Stimulated activated CD8-positive, alpha-beta memory T cell treated with anti-CD3 and anti-CD28 coated beads, Interleukin-12 subunit alpha, Interleukin-12 subunit beta, amount 100 ng/mL, for 24 hours (primary cell): ENCODE results near the gene CD99L2.
"Not testable (repeated sequence)": the region's sequence is repeated elsewhere in the genome, so short reads cannot be mapped to it uniquely, and the experiment has no call there.

Experiments
- DNase-seq: peaks from one replicate; pipeline ENCODE4 v3.0.0-alpha.2; 2020; ENCODE audit errors: extremely low read depth

CD99L2 gene

GRCh38 chrX:150897421-150898320 lies 797 bp downstream of the CD99L2 start:
- DNase-seq = no peak

DNA sequence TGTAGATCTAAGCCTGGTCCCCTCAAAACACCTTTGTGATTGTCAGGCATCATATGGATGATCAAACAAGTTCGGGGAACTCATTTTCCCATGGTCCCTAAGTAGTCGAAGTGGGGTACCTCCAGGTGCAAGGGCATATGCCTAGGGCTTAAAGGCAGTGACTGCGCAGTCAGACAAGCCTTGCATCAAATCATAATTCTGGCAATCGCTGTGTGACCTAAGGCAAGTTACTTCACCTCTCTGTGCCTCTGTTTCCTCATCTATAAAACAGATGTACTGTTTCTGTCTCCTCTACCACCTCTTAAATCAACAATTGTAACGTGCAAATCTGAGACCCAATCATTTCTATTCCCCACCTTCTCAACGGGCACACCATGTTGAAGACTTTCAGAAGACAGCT lies 1.8 kb downstream of the CD99L2 start:
- no peak for DNase-seq

GRCh38 chrX:150893936-150894335 lies 4.5 kb downstream of the CD99L2 start:
- no peak for DNase-seq

GRCh38 chrX:150889131-150889530 lies 9.3 kb downstream of the CD99L2 start:
- no peak for DNase-seq

- no peak for DNase-seq
Observed at GRCh38 chrX:150887906-150888465, 10.5 kb downstream of the CD99L2 start.

DNA sequence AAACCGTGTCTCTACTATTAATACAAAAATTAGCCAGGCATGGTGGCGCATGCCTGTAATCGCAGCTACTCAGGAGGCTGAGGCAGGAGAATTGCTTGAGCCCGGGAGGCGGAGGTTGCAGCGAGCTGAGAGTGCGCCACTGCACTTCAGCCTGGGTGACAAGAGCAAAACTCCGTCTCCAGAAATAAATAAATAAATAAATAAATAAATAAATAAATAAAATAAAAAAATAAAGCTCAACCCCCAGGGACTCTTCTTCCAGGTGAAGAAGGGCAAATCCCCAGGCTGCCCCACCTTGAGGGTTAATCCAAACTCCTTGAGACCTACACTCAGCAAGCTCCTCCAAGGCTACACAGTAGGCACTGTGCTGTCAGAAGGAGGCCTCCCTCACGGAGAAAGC lies 11.2 kb downstream of the CD99L2 start:
- DNase-seq = not testable (repeated sequence)

GRCh38 chrX:150886381-150886780 lies 12.1 kb downstream of the CD99L2 start:
- no peak for DNase-seq

GRCh38 chrX:150880808-150881165 lies 17.7 kb downstream of the CD99L2 start:
- no peak for DNase-seq

GRCh38 chrX:150879855-150880807 lies 18.3 kb downstream of the CD99L2 start:
- DNase-seq = no peak

DNA sequence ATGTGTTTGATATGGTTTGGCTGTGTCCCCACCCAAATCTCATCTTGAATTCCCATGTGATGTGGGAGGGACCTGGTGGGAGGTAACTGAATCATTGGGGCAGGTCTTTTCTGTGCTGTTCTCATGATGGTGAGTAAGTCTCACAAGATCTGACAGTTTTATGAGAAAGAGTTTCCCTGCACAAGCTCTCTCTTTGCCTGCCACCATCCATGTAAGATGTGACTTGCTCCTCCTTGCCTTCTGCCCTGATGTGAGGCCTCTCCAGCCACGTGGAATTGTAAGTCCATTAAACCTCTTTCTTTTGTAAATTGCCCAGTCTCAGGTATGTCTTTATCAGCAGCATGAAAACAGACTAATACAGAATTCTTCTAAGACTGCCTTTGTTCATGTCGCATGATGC lies 22.8 kb downstream of the CD99L2 start:
- DNase-seq = not testable (repeated sequence)

DNA sequence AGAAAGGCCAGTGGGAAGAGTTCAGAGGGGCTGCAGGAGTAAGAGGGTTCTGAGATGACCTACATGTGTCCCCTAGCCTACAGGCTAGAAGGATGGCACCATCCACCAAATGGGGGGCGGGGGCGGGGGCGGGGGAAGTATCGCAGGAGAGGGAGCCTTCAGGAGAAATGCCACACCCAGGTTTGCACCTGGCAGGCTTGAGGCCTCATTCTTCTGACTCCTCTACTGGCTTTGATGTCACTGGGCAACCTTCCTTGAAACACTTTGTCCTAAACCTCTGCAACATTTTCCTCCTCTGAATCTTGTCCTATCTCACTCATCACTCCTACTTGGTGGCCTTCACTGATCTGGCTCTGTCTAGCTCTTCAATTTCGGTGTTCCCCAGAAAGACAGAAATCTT lies 24.0 kb downstream of the CD99L2 start:
- no peak for DNase-seq

- no peak for DNase-seq
Observed at GRCh38 chrX:150873616-150874015, 24.9 kb downstream of the CD99L2 start.

GRCh38 chrX:150872773-150873336 lies 25.6 kb downstream of the CD99L2 start:
- DNase-seq = no peak

- DNase-seq = no peak
Observed at GRCh38 chrX:150871341-150871811, 27.1 kb downstream of the CD99L2 start.

DNA sequence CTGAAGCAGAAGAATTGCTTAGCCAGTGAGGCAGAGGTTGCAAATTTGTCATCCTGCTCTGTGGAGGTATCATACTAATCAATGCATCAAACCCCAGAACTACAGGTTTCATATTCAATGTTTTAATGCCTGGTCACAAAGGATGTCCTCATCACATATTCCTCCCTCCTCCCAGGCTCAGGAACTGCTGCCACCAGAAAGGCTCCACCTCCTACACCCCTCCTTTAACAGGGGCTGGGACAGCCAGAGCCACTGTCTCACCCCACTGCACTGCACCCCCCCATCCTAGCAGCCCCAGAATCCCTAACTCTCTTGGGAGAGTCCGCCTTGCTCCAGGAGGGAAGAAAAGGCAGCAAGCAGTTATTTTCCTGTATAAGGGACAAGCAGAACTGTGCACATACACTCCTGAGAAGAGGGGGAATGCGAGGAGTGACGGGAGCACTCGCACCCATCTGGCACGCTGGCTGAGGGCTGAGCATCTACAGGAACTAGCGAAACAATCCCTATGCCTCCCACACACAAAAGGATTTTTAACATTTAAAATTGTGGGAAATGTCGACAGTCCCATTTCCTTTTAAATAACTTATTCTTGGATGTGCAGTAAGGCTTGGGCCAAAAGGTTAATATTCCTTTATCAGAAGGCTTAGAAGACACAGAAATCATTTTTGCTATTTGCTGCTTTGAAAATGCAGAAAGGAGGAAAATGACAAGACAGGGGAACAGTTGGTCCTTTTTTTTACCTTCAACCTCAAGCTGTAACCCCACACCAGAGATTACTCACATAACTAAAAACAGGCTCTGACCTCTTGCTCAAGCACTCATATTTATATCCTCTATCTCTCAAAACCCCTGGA lies 27.8 kb downstream of the CD99L2 start:
- no peak for DNase-seq

DNA sequence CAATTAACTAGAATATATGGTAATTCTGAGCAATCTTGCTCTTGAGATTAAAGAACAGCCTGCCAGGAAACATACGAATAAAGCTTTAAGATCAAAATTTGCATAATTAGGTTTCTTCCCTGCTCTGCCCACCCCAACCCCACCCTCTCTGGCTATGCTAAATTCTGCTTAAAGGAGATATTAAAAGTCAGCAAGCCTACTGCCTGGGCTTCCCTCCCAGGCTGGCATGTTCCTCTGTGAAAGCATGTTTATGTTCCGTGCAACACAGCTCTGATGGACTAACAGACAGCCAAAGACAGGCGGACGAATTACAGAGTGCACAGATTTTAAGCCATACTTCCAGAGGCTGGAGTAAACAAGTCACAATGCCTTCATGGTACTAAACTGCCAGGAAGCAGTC lies 28.4 kb downstream of the CD99L2 start:
- no peak for DNase-seq

- DNase-seq = no peak
Observed at GRCh38 chrX:150869450-150869849, 29.0 kb downstream of the CD99L2 start.

- no peak for DNase-seq
Observed at GRCh38 chrX:150868625-150869024, 29.8 kb downstream of the CD99L2 start.

- no peak for DNase-seq
Observed at GRCh38 chrX:150864127-150864526, 34.3 kb downstream of the CD99L2 start.

- DNase-seq = no peak
Observed at GRCh38 chrX:150863191-150863590, 35.3 kb downstream of the CD99L2 start.

DNA sequence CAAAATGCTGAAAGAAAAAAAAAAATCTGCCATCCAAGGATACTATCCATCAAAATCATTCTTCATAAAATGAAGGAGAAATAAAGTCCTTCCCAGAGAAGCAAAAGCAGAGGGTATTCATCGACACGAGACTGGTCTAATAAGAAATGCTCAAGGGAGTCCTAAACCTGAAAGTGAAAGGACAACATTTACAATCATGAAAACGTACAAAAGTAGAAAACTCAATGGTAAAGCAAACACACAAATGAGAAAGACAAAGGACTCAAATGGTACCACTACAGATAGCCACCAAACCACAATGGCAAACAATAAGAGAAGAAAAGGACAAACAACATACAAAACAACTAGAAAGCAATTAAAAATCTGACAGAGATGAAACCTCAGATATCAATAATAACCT lies 41.0 kb downstream of the CD99L2 start:
- no peak for DNase-seq
